ENCODE data around the gene MYO7A. TPM values are rescaled to one million over a fixed set of nuclear protein-coding genes. Genes with fewer than 3 reads are reported as not detected.

MYO7A gene
- total RNA-seq, 1 experiment from 2014 or later: 3.5 TPM

GRCh38 chr11:77149716-77150392 lies 21.8 kb downstream of the MYO7A start:
- POLR2A ChIA-PET (ENCODE audit: unreplicated experiment): no interaction called here
- TF ChIP-seq EZH2 (IDR thresholded peaks at IDR 0.05; ENCODE audit: low read depth): no peak
- TF ChIP-seq, protein P1, sequence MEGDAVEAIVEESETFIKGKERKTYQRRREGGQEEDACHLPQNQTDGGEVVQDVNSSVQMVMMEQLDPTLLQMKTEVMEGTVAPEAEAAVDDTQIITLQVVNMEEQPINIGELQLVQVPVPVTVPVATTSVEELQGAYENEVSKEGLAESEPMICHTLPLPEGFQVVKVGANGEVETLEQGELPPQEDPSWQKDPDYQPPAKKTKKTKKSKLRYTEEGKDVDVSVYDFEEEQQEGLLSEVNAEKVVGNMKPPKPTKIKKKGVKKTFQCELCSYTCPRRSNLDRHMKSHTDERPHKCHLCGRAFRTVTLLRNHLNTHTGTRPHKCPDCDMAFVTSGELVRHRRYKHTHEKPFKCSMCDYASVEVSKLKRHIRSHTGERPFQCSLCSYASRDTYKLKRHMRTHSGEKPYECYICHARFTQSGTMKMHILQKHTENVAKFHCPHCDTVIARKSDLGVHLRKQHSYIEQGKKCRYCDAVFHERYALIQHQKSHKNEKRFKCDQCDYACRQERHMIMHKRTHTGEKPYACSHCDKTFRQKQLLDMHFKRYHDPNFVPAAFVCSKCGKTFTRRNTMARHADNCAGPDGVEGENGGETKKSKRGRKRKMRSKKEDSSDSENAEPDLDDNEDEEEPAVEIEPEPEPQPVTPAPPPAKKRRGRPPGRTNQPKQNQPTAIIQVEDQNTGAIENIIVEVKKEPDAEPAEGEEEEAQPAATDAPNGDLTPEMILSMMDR (conservative IDR thresholded peaks at IDR 0.05): no peak
- no peak overlapping the region for H3K27ac ChIP-seq

DNA sequence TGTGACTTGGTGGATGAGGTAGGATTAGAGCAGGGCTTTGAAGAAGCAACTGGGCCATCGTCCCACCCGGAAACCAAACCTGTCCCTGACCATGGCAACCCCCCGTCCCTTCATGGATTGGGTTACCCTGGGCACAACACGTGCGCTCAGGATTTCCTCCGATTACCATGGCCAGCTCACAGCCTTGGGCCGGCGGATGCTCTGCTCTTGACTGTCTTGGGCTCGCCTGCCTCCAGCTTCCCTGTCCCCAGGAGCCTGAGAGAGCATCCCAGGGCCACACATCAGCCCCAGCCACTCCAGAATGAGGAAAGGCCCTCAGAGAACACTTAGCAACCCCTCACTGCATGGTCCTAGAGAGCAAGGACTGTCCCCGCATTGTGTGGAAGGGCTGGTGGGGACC lies 22.8 kb downstream of the MYO7A start:
- no peak overlapping the region for H2AFZ ChIP-seq

More at GRCh38 chr11:77149716-77150392, 21.8 kb downstream of the MYO7A start:
- Histone ChIP-seq H3K27me3 (ENCODE audit: insufficient read depth, low read depth) (peaks cover 64% of the 10 kb centered on the region), H3K9me2 (ENCODE audit: insufficient read depth) (no peaks in the 10 kb centered on the region), H3K4me3 (no peak overlapping the region), H4K20me1 (ENCODE audit: insufficient read depth) (no peaks in the 10 kb centered on the region), H3K79me2 (ENCODE audit: low read depth) (no peaks in the 10 kb centered on the region), H3K4me2 (no peak overlapping the region), H3K4me1 (replicated peaks; ENCODE audit: insufficient read depth) (no peaks in the 10 kb centered on the region), H3F3A (ENCODE audit: insufficient read depth, low read depth) (no peaks in the 10 kb centered on the region), H3K9me3 (ENCODE audit: insufficient read depth, low read depth) (no peaks in the 10 kb centered on the region), H3K36me3 (ENCODE audit: low read depth) (no peaks in the 10 kb centered on the region), H2AFZ (no peak overlapping the region)
- CTCF ChIA-PET: interaction anchor here (0.6 to 0.7 kb wide), 2 partner anchors 36 to 71 kb away, joined by 4 to 9 read pairs; no protein-coding TSS in a partner anchor
- intact Hi-C loops (cut with micrococcal nuclease; ENCODE audit: unreplicated experiment): no loop called here
- no TSS peak for BruUV-seq (replicated peaks)
- DNase-seq: no peak

DNA sequence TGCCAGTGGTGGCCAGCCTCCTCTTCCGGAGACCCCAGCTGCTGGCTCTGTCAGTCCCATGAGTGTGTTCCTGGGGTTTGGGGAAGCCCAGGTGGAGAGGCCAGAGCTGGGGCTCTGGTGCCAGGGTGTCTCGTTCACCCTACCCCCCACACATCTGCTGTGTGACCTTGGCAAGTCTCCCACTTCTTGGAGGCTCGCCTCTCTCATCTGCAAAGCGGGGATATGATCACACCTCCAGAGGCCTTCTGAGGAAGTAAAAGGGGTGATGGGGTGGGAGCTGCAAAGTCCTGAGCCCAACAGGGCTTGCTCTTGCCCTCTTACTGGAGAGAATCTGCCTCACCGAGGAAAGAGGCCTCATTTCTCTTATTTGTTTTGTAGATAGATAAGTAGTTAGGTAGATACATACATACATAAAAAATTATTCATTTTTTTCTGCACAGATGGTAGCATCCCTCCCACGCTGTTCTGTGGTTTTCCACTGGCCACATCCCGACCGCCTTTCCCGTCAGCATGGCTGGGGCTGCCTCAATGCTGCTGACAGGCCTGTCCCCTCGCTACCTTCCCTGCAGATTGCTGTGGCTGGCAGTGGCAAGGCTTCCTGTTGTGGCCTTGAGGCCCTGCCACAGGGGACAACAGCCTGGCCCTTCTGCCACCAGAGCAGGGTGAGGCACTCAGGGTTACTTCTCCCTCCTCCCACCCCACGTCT lies 23.9 kb downstream of the MYO7A start:
- no peaks in the 10 kb centered on the region for H3K9me2 ChIP-seq (ENCODE audit: insufficient read depth)
- POLR2A ChIA-PET (ENCODE audit: unreplicated experiment): no interaction called here
- CTCF ChIA-PET: no interaction called here
- H3K27ac ChIP-seq: no peak overlapping the region
- H2AFZ ChIP-seq: no peak overlapping the region
- intact Hi-C loops (cut with micrococcal nuclease; ENCODE audit: unreplicated experiment): no loop called here
- no peaks in the 10 kb centered on the region for H3K36me3 ChIP-seq (ENCODE audit: low read depth)
- no peak for TF ChIP-seq EZH2 (IDR thresholded peaks at IDR 0.05; ENCODE audit: low read depth)
- TF ChIP-seq, protein P1 (conservative IDR thresholded peaks at IDR 0.05): no peak
- H3K4me1 ChIP-seq (replicated peaks; ENCODE audit: insufficient read depth): no peaks in the 10 kb centered on the region
- no peaks in the 10 kb centered on the region for H3F3A ChIP-seq (ENCODE audit: insufficient read depth, low read depth)
- no peaks in the 10 kb centered on the region for H4K20me1 ChIP-seq (ENCODE audit: insufficient read depth)
- no peak overlapping the region for H3K4me3 ChIP-seq
- no peaks in the 10 kb centered on the region for H3K79me2 ChIP-seq (ENCODE audit: low read depth)
- peaks cover 58% of the 10 kb centered on the region for H3K27me3 ChIP-seq (ENCODE audit: insufficient read depth, low read depth)
- H3K9me3 ChIP-seq (ENCODE audit: insufficient read depth, low read depth): no peaks in the 10 kb centered on the region
- no peak overlapping the region for H3K4me2 ChIP-seq
- DNase-seq: no peak
- no TSS peak for BruUV-seq (replicated peaks)

More for the DNA sequence above, 22.8 kb downstream of the MYO7A start:
- intact Hi-C loops (cut with micrococcal nuclease; ENCODE audit: unreplicated experiment): no loop called here
- Histone ChIP-seq H4K20me1 (ENCODE audit: insufficient read depth) (no peaks in the 10 kb centered on the region), H3K4me3 (no peak overlapping the region), H3K27me3 (ENCODE audit: insufficient read depth, low read depth) (peaks cover 58% of the 10 kb centered on the region), H3K9me3 (ENCODE audit: insufficient read depth, low read depth) (no peaks in the 10 kb centered on the region), H3F3A (ENCODE audit: insufficient read depth, low read depth) (no peaks in the 10 kb centered on the region), H3K9me2 (ENCODE audit: insufficient read depth) (no peaks in the 10 kb centered on the region), H3K79me2 (ENCODE audit: low read depth) (no peaks in the 10 kb centered on the region), H3K4me2 (no peak overlapping the region), H3K4me1 (replicated peaks; ENCODE audit: insufficient read depth) (no peaks in the 10 kb centered on the region), H3K36me3 (ENCODE audit: low read depth) (no peaks in the 10 kb centered on the region), H3K27ac (no peak overlapping the region)
- no TSS peak for BruUV-seq (replicated peaks)
- POLR2A ChIA-PET (ENCODE audit: unreplicated experiment): no interaction called here
- CTCF ChIA-PET: no interaction called here
- no peak for DNase-seq
- no peak for TF ChIP-seq EZH2 (IDR thresholded peaks at IDR 0.05; ENCODE audit: low read depth)
- TF ChIP-seq, protein P1 (conservative IDR thresholded peaks at IDR 0.05): no peak
